Activated CD4-positive, alpha-beta T cell treated with anti-CD3 and anti-CD28 coated beads for 4 hours (primary cell): Measurements from ENCODE around the gene MMP19.

Experiments used
- DNase-seq, 2 donors: peaks; one replicate each; pipeline ENCODE4 v3.0.0-alpha.2; 2020

The MMP19 gene

DNA sequence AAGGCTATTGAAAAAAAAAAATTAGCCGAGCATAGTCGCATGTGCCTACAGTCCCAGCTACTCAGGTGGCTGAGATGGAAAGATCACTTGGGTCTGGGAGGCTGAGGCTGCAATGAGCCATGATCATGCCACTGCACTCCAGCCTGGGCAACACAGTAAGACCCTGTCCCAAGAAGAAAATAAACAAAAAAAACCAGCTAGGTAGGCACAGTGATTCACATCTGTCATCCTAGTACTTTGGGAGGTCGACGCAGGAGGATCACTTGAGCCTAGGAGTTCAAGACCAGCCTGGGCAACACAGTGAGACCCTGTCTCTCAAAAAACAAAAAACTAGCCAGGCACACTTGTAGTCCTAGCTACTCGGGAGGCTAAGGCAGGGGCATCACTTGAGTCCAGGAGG, 33.5 kb downstream of the MMP19 start:
- DNase-seq, result no peak

DNA sequence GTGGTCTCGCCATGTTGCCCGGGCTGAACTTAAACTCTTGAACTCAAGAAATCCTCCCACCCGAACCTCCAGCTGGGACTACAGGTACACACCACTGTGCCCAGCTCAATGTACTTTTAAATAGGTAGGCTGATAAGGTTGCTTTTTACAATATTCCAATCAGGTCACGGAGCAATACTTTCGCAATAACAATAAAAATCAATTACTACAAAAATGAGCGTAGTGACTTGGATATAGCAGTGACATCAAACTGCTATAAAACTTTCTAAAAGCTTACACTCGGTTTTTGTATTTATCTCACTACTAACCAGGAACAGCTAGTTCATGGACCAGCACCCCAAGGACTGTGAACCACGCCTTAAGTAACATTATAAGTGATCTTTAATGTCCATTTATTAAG, 35.8 kb downstream of the MMP19 start:
- no peak for DNase-seq

- DNase-seq, result no peak
Measured at GRCh38 chr12:55797550-55797949, 45.2 kb downstream of the MMP19 start.

DNA sequence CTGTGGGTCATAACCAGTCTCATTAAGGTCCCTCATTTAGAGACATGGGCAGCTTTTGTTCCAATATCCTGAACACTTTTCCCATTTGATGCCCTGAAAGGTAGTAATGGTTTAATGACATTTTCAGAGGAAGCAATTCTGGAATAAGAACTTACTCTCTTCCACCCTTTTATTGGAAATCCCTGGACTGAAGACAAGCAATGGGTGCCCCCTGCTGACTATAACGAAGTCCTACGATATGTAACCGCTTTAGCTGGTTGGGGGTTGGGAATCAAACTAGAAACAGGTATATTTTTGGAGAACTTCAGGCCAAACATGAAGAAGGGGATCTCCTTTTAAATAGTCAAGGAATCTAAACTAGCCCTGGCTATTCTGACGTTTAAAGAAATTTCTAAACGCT, 45.7 kb downstream of the MMP19 start:
- DNase-seq, result peak in 1 of 2 donors; percentile 11

- no peak for DNase-seq
Measured at GRCh38 chr12:55795950-55796349, 46.8 kb downstream of the MMP19 start.

DNA sequence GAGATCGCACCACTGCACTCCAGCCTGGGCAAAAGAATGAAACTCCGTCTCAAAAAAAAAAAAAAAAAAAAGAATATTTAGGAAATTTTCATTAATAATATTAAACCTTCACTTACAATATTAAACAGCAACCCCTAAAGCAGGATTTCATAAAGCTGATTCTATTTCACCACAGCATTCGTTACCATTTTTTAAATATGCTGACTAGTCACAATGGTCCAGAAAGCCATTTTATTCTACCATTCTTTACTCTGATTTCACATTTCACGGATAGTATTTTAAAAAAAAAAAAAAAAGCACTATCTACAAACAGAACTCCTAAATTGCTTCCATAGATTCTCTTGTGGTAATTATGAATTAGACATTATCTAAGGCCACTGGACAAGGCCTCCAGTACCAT, 52.8 kb downstream of the MMP19 start:
- DNase-seq, result no peak

DNA sequence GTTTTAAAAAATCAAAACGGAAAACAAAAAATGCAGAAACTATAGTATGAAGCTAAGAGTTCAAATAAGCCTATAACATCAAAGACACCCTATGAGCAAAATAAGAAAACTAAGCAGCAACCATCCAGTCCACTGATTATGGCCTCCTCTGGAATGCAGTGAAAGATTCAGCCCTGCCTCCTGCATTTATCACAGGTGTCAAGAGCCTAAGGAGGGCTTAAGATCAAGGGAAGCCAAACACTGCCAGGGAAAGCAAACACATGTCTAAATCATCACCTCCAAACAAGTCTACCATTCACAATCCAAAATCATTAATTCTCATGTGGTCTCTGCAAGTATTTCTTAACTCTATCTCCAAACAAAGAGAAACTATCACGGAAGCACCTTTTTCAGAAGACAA, 53.6 kb downstream of the MMP19 start:
- no peak for DNase-seq

GRCh38 chr12:55788546-55788945, 54.2 kb downstream of the MMP19 start:
- no peak for DNase-seq
